CD4-positive, alpha-beta T cell (primary cell): ENCODE results near the gene UGT2B15. TPM values are rescaled to one million over a fixed set of nuclear protein-coding genes. Genes with fewer than 3 reads are reported as not detected.
"Not testable (repeated sequence)": the region's sequence is repeated elsewhere in the genome, so short reads cannot be mapped to it uniquely, and the experiment has no call there.

Source experiments
- ATAC-seq: fragments of 200-7000 bp; cut with Tn5 transposase; one replicate; pipeline ENCODE4 v1.10.0; 2022; ENCODE audit warnings: mild to moderate bottlenecking; ENCODE audit not compliant: poor library complexity
- CTCF ChIA-PET: fragments of 350-600 bp; sonication (Branson Sonifier 250); formaldehyde crosslinking; loops from one replicate; lab custom pipeline; 2021; ENCODE audit warnings: antibody characterized with exemption, inconsistent platforms; lab: Charles Lee
- POLR2A ChIA-PET: fragments of 350-600 bp; sonication (Branson Sonifier 250); formaldehyde crosslinking; loops from one replicate; lab custom pipeline; 2021; ENCODE audit warnings: antibody characterized with exemption, inconsistent platforms; lab: Charles Lee
- DNase-seq, 14 experiments: peaks; one replicate each; pipeline ENCODE4 v3.0.0-alpha.2; 2013 to 2020; ENCODE audit warnings: mixed read lengths in 2 of 14
- H3K27ac ChIP-seq, 2 donors: one replicate each; pipeline versions ENCODE4 v1.5.1 to v1.7.0; 2013; ENCODE audit warnings: low read length in 2 of 2, low read depth in 1 of 2, mild to moderate bottlenecking in 1 of 2
- H3K27me3 ChIP-seq, 2 experiments: 1 replicate in 1 of 2; 2 replicates in 1 of 2; pipeline versions ENCODE4 v1.6.1 to v1.7.0; 2013; ENCODE audit warnings: low read length in 2 of 2, control low read depth in 1 of 2, mild to moderate bottlenecking in 1 of 2, moderate library complexity in 1 of 2; ENCODE audit not compliant: insufficient read depth in 2 of 2, control insufficient read depth in 1 of 2
- H3K36me3 ChIP-seq: one replicate; pipeline ENCODE4 v1.6.1; 2013; ENCODE audit warnings: low read length, control low read depth; ENCODE audit not compliant: insufficient read depth
- H3K4me1 ChIP-seq: one replicate; pipeline ENCODE4 v1.6.1; 2013; ENCODE audit warnings: low read length, control low read depth; ENCODE audit not compliant: insufficient read depth
- H3K4me3 ChIP-seq: one replicate; pipeline ENCODE4 v1.5.1; 2013; ENCODE audit warnings: mild to moderate bottlenecking, low read length, moderate library complexity
- H3K9me3 ChIP-seq, 2 experiments: 1 replicate in 1 of 2; 2 replicates in 1 of 2; pipeline versions ENCODE4 v1.6.1 to v1.7.0; 2013; ENCODE audit warnings: low read length in 2 of 2, mild to moderate bottlenecking in 2 of 2, control low read depth in 1 of 2, moderate library complexity in 1 of 2; ENCODE audit not compliant: control insufficient read depth in 1 of 2, insufficient read depth in 1 of 2
- H3K27ac Mint-ChIP-seq: one replicate; pipeline ENCODE4 v1.8.0; 2020; ENCODE audit warnings: mixed read lengths
- H3K27me3 Mint-ChIP-seq: one replicate; pipeline ENCODE4 v1.8.0; 2021; ENCODE audit warnings: mixed read lengths
- H3K36me3 Mint-ChIP-seq: one replicate; pipeline ENCODE4 v1.8.0; 2021; ENCODE audit warnings: low read depth, mixed read lengths
- H3K4me1 Mint-ChIP-seq: one replicate; pipeline ENCODE4 v1.8.0; 2021; ENCODE audit warnings: low read depth, mixed read lengths
- H3K4me3 Mint-ChIP-seq: one replicate; pipeline ENCODE4 v1.8.0; 2020; ENCODE audit warnings: mild to moderate bottlenecking, mixed read lengths
- H3K9me3 Mint-ChIP-seq: one replicate; pipeline ENCODE4 v1.8.0; 2020; ENCODE audit warnings: mixed read lengths
- CTCF ChIP-seq: fragments of 200-600 bp; IDR thresholded peaks from one replicate; pipeline ENCODE4 v1.8.0; 2022; ENCODE audit warnings: antibody characterized with exemption, mild to moderate bottlenecking
- intact Hi-C, 2 experiments: fragments of 100-400 bp; cut with DNase I in 1 of 2; cut with micrococcal nuclease in 1 of 2; formaldehyde crosslinking; loops; one replicate each; pipeline versions ENCODE4 v1.15.1 to v1.9.0; 2023 to 2025; cut with DNase I, micrococcal nuclease
- polyA plus RNA-seq, 2 donors: library from polyadenylated mRNA; unstranded; fragments of 120-200 nt; gene quantifications; one replicate each; pipeline ENCODE4 v1.2.1, GENCODE V29; 2013
- total RNA-seq, 174 experiments: library from RNA in 2 of 174; stranded (reverse) in 2 of 174; gene quantifications; one replicate each; pipeline ENCODE4 v1.2.3 and lab custom pipeline; 2021 to 2026

The UGT2B15 gene
- total RNA-seq (not detected), total RNA-seq (lab: John Stamatoyannopoulos, UW) (0 to 0.11 (median 0) reads per million in 172 experiments)
- not detected for polyA plus RNA-seq (2013, experiment 1 of 2)
- not detected for polyA plus RNA-seq (2013, experiment 2 of 2)

- H3K27me3 ChIP-seq, H3K4me1 ChIP-seq, ATAC-seq, DNase-seq, H3K36me3 ChIP-seq, H3K4me3 Mint-ChIP-seq, H3K4me3 ChIP-seq, H3K4me1 Mint-ChIP-seq, H3K9me3 ChIP-seq, H3K36me3 Mint-ChIP-seq, H3K27ac Mint-ChIP-seq, intact Hi-C loops, CTCF ChIA-PET, H3K27ac ChIP-seq, H3K27me3 Mint-ChIP-seq, POLR2A ChIA-PET, H3K9me3 Mint-ChIP-seq: not testable (repeated sequence)
These were observed at the start of gene UGT2B15 for GRCh38 chr4:68670479-68670939. UGT2B15 (minus strand) TSS chr4:68670652; CDS start chr4:68670618, 34 bp downstream.

- POLR2A ChIA-PET = no interaction called here
- H3K27ac ChIP-seq = no peak overlapping the region
- ATAC-seq = no peak
- intact Hi-C loops = no loop called here
- CTCF ChIA-PET = no interaction called here
- no peaks in the 10 kb centered on the region for H3K27me3 Mint-ChIP-seq
- H3K4me3 ChIP-seq = no peak overlapping the region
- peaks cover 0 to 3% of the 10 kb centered on the region in 2 experiments for H3K9me3 ChIP-seq
- no peak for DNase-seq
- no peaks in the 10 kb centered on the region for H3K36me3 Mint-ChIP-seq
- H3K27ac Mint-ChIP-seq = no peak overlapping the region
- H3K4me3 Mint-ChIP-seq = no peak overlapping the region
- TF ChIP-seq CTCF = no peak
- no peaks in the 10 kb centered on the region for H3K4me1 ChIP-seq
- H3K36me3 ChIP-seq = no peaks in the 10 kb centered on the region
- H3K27me3 ChIP-seq = no peaks in the 10 kb centered on the region
- no peaks in the 10 kb centered on the region for H3K9me3 Mint-ChIP-seq
- H3K4me1 Mint-ChIP-seq = no peaks in the 10 kb centered on the region
These were observed 48.6 kb upstream of the UGT2B15 start for GRCh38 chr4:68719075-68719473.

GRCh38 chr4:68718447-68719074, 48.1 kb upstream of the UGT2B15 start:
- no peaks in the 10 kb centered on the region for H3K27me3 ChIP-seq
- H3K27me3 Mint-ChIP-seq = no peaks in the 10 kb centered on the region
- no peaks in the 10 kb centered on the region for H3K4me1 ChIP-seq
- no peaks in the 10 kb centered on the region for H3K36me3 ChIP-seq
- no peak overlapping the region for H3K4me3 ChIP-seq
- no peak for TF ChIP-seq CTCF
- DNase-seq (no peak), ATAC-seq (no peak)
- H3K27ac ChIP-seq = no peak overlapping the region
- H3K9me3 ChIP-seq = peaks cover 0 to 3% of the 10 kb centered on the region in 2 experiments
- POLR2A ChIA-PET = no interaction called here
- CTCF ChIA-PET = no interaction called here
- intact Hi-C loops = no loop called here
- no peaks in the 10 kb centered on the region for H3K9me3 Mint-ChIP-seq
- H3K4me3 Mint-ChIP-seq = no peak overlapping the region
- H3K36me3 Mint-ChIP-seq = no peaks in the 10 kb centered on the region
- H3K4me1 Mint-ChIP-seq = no peaks in the 10 kb centered on the region
- no peak overlapping the region for H3K27ac Mint-ChIP-seq

GRCh38 chr4:68717999-68718398, 47.5 kb upstream of the UGT2B15 start:
- ATAC-seq = no peak
- Mint-ChIP-seq H3K27ac (no peak overlapping the region), H3K27me3 (no peaks in the 10 kb centered on the region), H3K9me3 (no peaks in the 10 kb centered on the region), H3K4me1 (no peaks in the 10 kb centered on the region), H3K36me3 (no peaks in the 10 kb centered on the region), H3K4me3 (no peak overlapping the region)
- Histone ChIP-seq H3K4me1 (no peaks in the 10 kb centered on the region), H3K36me3 (no peaks in the 10 kb centered on the region), H3K27ac (no peak overlapping the region), H3K27me3 (no peaks in the 10 kb centered on the region), H3K4me3 (no peak overlapping the region), H3K9me3 (peaks cover 0 to 3% of the 10 kb centered on the region in 2 experiments)
- no peak for TF ChIP-seq CTCF
- DNase-seq = no peak
- intact Hi-C loops = no loop called here
- CTCF ChIA-PET = no interaction called here
- POLR2A ChIA-PET = no interaction called here
